ENCODE data around the gene ZDHHC12.

ZDHHC12 gene

GRCh38 chr9:128712451-128713410 is 11.2 kb downstream of the ZDHHC12 start:
- TF ChIP-seq CTCF (IDR thresholded peaks at IDR 0.05; ENCODE audit: low read depth, low read length, missing control alignments): no peak
- no peak overlapping the region for H3K4me3 ChIP-seq (ENCODE audit: low read depth, low read length)
- no peak for DNase-seq (ENCODE audit: low read depth)

DNA sequence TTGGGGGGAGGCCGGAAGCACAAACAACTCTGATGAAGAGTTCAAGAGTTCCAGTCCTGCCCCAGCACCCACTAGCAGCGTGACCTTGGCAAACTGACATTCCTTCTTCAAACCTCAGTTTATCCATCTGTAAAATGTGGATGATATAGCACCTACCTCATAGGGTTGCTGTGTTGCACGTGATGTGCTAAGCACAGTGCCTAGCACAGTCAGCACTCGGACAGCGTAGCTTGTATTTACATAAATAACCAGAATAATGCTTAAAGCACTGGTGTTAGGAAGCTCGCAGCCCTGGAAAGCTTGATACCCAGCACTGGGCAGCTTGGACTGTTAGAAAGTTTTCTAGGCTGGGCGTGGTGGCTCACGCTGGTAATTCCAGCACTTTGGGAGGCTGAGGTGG is 16.5 kb downstream of the ZDHHC12 start:
- DNase-seq (ENCODE audit: low read depth): no peak
- no peak overlapping the region for H3K4me3 ChIP-seq (ENCODE audit: low read depth, low read length)
- no peak for TF ChIP-seq CTCF (IDR thresholded peaks at IDR 0.05; ENCODE audit: low read depth, low read length, missing control alignments)

DNA sequence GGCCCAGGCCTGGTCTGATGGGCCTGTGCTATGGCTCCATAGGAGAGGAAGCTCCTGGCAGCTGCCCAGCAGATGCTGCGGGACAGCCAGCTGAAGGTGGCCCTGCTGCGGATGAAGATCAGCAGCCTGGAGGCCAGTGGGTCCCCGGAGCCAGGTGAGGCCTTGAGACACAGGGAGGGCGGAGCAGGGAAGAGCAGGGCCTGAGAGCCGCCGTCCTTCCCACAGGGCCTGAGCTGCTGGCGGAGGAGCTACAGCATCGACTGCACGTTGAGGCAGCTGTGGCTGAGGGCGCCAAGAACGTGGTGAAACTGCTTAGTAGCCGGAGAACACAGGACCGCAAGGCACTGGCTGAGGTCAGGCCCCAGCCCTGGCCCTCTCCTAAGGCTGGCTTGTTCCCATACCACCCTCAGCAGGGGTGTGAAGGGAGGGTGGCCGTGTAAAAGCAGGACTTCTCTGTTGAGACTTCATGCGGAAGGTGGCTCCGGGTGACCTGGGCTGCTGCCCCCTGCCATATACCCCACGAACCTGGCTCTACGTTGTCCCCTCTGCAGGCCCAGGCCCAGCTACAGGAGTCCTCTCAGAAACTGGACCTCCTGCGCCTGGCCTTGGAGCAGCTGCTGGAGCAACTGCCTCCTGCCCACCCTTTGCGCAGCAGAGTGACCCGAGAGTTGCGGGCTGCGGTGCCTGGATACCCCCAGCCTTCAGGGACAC is 17.1 kb downstream of the ZDHHC12 start:
- no peak for DNase-seq (ENCODE audit: low read depth)
- no peak for TF ChIP-seq CTCF (IDR thresholded peaks at IDR 0.05; ENCODE audit: low read depth, low read length, missing control alignments)
- no peak overlapping the region for H3K4me3 ChIP-seq (ENCODE audit: low read depth, low read length)

- no peak for DNase-seq (ENCODE audit: low read depth)
- H3K4me3 ChIP-seq (ENCODE audit: low read depth, low read length): no peak overlapping the region
- TF ChIP-seq CTCF (IDR thresholded peaks at IDR 0.05; ENCODE audit: low read depth, low read length, missing control alignments): no peak
These were observed 17.9 kb downstream of the ZDHHC12 start for GRCh38 chr9:128706045-128706444.

GRCh38 chr9:128705051-128705965 is 18.6 kb downstream of the ZDHHC12 start:
- no peak for DNase-seq (ENCODE audit: low read depth)
- no peak for TF ChIP-seq CTCF (IDR thresholded peaks at IDR 0.05; ENCODE audit: low read depth, low read length, missing control alignments)
- no peak overlapping the region for H3K4me3 ChIP-seq (ENCODE audit: low read depth, low read length)

DNA sequence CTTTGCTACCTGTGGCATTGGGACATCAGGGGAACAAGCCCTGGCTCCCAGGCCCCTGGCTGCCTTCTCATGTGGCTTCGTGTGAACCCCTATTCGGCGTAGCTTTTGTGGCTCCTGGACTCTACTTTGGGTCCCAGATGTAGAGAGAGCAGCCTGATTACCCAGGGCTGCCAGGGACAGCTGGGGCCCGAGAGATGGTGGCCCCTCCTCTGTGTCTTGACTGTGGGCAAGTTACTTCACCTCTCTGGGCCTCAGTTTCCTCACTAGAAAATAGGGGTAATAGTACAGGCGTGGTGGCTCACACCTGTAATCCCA is 19.6 kb downstream of the ZDHHC12 start:
- no peak for DNase-seq (ENCODE audit: low read depth)
- H3K4me3 ChIP-seq (ENCODE audit: low read depth, low read length): no peak overlapping the region
- TF ChIP-seq CTCF (IDR thresholded peaks at IDR 0.05; ENCODE audit: low read depth, low read length, missing control alignments): no peak
